HL-60 (cell line): ENCODE results near the gene PRSS22.

Experiments
- DNase-seq, 2 experiments: peaks; one replicate each; pipeline ENCODE4 v3.0.0-alpha.2; 2010 to 2020; ENCODE audit warnings: low read depth in 1 of 2, low spot score in 1 of 2
- H3K27ac ChIP-seq: fragments of 250-450 bp; sonication (Bioruptor Pico); replicated peaks from 2 replicates; pipeline ENCODE4 v1.5.1; 2020; ENCODE audit warnings: mild to moderate bottlenecking, moderate library complexity
- H3K27me3 ChIP-seq: fragments of 250-450 bp; sonication (Bioruptor Pico); 2 replicates; pipeline ENCODE4 v1.5.1; 2021; ENCODE audit warnings: mild to moderate bottlenecking, moderate library complexity; ENCODE audit not compliant: insufficient read depth, poor library complexity, severe bottlenecking
- H3K4me3 ChIP-seq: replicated peaks from 2 replicates; pipeline ENCODE4 v1.5.1; 2011; ENCODE audit warnings: mild to moderate bottlenecking, control low read depth, low read length; ENCODE audit not compliant: insufficient read depth
- CTCF ChIP-seq: IDR thresholded peaks from one replicate; pipeline ENCODE4 v1.5.1; 2011; ENCODE audit warnings: low read length, control low read depth, inconsistent platforms; ENCODE audit not compliant: insufficient read depth
- GABPA ChIP-seq: IDR thresholded peaks from 2 replicates; pipeline ENCODE4 v1.6.1; 2012; ENCODE audit warnings: low read depth
- POLR2AphosphoS5 ChIP-seq: IDR thresholded peaks from 2 replicates; pipeline ENCODE4 v1.6.1; 2012; ENCODE audit warnings: low read depth
- SPI1 ChIP-seq: IDR thresholded peaks from 2 replicates; pipeline ENCODE4 v1.6.1; 2012; ENCODE audit warnings: low read depth, mild to moderate bottlenecking, borderline replicate concordance
- TF ChIP-seq, protein P1 (sequence below): IDR thresholded peaks from 2 replicates; pipeline ENCODE4 v1.6.1; 2012; ENCODE audit warnings: low read depth; ENCODE audit not compliant: insufficient replicate concordance

PRSS22 gene

DNA sequence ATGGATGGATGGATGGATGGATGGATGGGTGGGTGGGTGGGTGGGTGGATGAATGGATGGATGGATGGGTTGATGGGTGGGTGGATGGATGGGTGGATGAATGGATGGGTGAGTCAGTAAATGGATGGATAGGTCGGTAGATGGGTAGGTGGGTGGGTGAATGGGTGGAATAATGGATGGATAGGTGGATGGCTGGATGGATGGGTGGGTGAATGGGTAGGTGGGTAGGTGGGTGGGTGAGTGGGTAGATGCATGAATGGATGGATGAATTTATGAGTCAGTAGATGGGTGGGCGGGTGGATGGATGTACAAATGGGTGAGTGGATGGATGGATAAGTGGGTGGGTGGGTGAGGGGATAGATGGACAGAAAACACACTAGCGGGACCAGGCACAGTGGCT lies 23.0 kb downstream of the PRSS22 start:
- no peak for DNase-seq
- no peak for TF ChIP-seq SPI1
- TF ChIP-seq, protein P1, sequence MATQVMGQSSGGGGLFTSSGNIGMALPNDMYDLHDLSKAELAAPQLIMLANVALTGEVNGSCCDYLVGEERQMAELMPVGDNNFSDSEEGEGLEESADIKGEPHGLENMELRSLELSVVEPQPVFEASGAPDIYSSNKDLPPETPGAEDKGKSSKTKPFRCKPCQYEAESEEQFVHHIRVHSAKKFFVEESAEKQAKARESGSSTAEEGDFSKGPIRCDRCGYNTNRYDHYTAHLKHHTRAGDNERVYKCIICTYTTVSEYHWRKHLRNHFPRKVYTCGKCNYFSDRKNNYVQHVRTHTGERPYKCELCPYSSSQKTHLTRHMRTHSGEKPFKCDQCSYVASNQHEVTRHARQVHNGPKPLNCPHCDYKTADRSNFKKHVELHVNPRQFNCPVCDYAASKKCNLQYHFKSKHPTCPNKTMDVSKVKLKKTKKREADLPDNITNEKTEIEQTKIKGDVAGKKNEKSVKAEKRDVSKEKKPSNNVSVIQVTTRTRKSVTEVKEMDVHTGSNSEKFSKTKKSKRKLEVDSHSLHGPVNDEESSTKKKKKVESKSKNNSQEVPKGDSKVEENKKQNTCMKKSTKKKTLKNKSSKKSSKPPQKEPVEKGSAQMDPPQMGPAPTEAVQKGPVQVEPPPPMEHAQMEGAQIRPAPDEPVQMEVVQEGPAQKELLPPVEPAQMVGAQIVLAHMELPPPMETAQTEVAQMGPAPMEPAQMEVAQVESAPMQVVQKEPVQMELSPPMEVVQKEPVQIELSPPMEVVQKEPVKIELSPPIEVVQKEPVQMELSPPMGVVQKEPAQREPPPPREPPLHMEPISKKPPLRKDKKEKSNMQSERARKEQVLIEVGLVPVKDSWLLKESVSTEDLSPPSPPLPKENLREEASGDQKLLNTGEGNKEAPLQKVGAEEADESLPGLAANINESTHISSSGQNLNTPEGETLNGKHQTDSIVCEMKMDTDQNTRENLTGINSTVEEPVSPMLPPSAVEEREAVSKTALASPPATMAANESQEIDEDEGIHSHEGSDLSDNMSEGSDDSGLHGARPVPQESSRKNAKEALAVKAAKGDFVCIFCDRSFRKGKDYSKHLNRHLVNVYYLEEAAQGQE = no peak
- no peak for TF ChIP-seq POLR2AphosphoS5
- H3K27me3 ChIP-seq = no peaks in the 10 kb centered on the region
- H3K27ac ChIP-seq = no peak overlapping the region
- H3K4me3 ChIP-seq = no peak overlapping the region

- no peak overlapping the region for H3K27ac ChIP-seq
- no peak for DNase-seq
- H3K27me3 ChIP-seq = no peaks in the 10 kb centered on the region
- H3K4me3 ChIP-seq = no peak overlapping the region
- TF ChIP-seq SPI1 = no peak
- TF ChIP-seq CTCF = no peak
- TF ChIP-seq GABPA = no peak
- TF ChIP-seq POLR2AphosphoS5 = no peak
- TF ChIP-seq, protein P1 = no peak
These were observed 24.2 kb downstream of the PRSS22 start for GRCh38 chr16:2833776-2834175.

DNA sequence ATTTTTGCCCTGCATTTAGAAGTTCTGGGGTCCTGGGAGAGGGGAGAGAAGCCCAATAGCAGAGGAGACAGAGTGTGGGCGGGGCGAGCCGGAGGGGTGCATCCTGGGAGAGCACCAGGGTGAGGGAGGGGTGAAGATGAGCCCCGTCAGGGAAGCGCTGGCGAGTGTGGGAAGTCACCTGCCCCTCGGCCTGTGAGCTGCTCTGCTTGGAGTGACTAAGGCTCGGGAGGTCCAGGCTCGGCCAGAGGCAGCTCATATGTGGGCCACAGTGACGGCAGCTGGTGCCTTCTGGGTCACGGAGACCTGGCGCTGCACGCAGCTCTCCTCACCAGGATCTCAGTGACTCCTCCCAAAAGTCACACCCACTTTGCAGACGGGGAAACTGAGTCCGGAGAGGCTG lies 26.8 kb downstream of the PRSS22 start:
- TF ChIP-seq SPI1 = no peak
- no peak for TF ChIP-seq GABPA
- TF ChIP-seq POLR2AphosphoS5 = no peak
- H3K27me3 ChIP-seq = no peaks in the 10 kb centered on the region
- no peak overlapping the region for H3K4me3 ChIP-seq
- no peak for DNase-seq
- H3K27ac ChIP-seq = no peak overlapping the region

DNA sequence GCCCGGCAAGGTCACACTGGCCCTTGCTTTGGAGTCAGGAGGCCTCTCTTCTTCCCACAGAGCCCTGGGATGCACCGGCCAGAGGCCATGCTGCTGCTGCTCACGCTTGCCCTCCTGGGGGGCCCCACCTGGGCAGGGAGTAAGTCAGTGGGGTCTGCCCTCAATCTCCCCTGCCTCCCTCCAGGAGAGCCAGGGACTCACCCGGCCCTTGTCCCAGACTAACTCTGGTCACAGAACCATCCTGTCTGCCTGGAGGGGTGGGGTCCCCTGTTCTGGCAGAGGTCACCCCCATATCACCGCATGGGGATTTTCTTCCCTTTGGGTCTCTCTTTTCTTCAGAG lies 27.6 kb downstream of the PRSS22 start:
- Histone ChIP-seq H3K27me3 (no peaks in the 10 kb centered on the region), H3K27ac (no peak overlapping the region)
- TF ChIP-seq GABPA = no peak
- no peak for TF ChIP-seq SPI1
- TF ChIP-seq CTCF = no peak
- no peak for TF ChIP-seq POLR2AphosphoS5

More for the DNA sequence above, 27.6 kb downstream of the PRSS22 start:
- no peak overlapping the region for H3K4me3 ChIP-seq
- no peak for DNase-seq
